GM21381 (cell line): ENCODE results near the gene EXOSC2.

Source experiments
- ATAC-seq: cut with Tn5 transposase; IDR thresholded peaks from one replicate; pipeline ENCODE4 v1.9.1; 2021; ENCODE audit warnings: mild to moderate bottlenecking, moderate library complexity; ENCODE audit not compliant: unreplicated experiment

Gene EXOSC2

DNA sequence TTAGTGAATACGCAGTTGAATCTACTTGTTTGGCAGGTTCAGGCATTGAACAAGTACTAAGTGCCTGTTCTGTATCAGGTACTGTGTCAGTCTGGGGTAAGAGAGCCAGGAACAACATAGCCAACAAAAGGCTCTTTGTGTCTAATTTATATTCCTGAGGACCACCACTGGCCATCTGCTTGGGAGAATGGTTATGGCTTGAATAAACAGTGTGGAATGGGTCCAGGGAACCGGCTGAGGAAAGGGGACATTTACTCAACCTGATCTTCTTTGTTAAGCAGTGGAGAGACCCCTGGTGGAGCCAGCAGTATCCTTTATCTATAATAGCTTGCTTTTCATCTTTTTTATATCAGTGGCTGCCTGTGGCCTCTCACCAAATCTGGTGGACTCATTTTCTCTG is 38.6 kb downstream of the EXOSC2 start:
- ATAC-seq = no peak

DNA sequence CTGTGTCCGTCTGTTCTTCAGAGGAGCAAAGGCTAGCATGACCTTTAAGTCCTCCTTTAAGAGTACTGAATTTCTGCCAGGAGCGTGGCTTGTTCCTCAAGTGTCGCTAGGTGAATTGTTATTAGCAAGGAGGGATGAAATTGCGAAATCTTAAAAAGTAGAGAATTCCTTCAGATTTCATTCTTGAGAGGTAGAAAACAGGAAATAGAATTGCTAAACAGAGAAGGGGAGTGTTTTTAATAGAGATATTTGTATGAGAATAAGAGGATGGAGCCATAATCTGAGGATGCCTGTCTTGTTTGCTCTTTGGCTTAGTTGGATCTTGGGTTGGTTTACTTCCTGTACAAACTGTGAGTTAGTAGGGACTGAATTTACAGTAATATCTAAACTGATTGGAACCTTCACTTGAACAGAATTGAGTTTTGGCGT is 39.2 kb downstream of the EXOSC2 start:
- no peak for ATAC-seq

DNA sequence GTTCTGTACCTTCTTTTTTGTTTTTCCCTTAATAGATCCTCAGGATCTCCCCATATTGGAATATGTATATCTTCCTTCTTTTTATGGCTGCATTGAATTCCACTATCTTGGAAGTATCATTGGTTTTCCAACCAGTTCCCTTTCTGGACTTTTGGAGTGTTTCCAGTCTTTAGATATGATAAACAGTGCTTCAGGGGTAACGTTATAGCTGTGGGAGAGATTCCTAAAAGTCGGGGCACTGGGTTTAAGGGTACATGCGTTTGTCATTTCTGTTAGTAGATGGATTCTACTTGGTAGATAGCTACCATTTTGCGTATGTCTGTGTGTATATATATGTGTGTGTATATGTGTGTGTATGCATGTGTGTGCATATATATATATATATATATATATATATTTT is 42.0 kb downstream of the EXOSC2 start:
- ATAC-seq = no peak

DNA sequence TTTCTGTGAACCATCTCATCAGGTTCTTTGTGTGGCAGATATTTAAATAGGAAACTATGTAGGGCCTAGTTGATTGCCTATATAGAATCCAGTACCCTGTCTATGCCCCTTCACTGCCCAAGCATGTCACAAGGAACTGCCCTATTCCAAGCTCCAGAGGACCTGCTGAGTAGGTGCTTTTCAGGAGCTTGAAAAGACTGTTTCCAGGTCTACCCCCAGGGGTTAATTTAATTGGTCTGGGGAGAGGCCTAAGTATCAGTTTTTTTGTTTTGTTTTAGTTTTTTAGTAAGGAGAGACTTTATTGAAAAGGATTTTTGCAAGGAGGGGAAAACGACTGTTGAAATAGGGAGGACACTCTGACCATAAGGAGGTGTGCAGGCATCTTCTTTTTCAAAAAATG is 43.3 kb downstream of the EXOSC2 start:
- no peak for ATAC-seq

DNA sequence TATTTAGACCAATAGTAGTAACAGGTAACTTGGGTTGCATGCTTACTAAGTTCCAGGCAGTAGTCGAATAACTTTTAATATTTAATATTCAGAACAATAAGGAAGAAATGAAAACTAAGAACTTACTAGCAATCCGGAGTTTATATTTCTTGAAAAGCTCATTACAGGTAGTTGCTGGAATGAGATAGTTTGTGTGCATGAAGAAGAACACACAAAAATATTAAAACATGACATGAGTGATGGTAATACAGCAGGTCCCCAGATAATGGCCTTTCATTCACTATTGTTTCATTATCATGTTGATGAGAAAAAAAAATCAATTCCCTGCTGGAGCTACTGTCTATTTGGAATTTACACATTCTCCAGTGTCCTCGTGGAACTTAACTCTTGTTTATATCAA is 44.7 kb downstream of the EXOSC2 start:
- no peak for ATAC-seq

DNA sequence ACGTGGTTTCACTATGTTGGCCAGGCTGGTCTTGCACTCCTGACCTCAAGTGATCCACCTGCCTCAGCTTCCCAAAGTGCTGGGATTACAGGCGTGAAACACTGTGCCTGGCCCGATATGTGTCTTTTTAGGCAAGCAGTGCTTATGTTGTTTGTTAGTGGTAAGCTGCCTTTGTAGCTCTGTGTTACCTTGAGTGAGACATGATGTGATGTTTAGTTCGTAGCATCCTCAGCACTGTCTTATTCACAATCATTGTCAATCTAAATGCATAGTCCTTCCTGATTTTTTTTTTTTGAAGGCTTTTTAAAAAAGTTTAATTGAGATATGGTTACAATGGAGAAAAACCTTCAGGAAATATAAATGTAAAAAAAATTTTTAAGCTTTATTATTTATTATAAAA is 45.5 kb downstream of the EXOSC2 start:
- ATAC-seq = no peak

DNA sequence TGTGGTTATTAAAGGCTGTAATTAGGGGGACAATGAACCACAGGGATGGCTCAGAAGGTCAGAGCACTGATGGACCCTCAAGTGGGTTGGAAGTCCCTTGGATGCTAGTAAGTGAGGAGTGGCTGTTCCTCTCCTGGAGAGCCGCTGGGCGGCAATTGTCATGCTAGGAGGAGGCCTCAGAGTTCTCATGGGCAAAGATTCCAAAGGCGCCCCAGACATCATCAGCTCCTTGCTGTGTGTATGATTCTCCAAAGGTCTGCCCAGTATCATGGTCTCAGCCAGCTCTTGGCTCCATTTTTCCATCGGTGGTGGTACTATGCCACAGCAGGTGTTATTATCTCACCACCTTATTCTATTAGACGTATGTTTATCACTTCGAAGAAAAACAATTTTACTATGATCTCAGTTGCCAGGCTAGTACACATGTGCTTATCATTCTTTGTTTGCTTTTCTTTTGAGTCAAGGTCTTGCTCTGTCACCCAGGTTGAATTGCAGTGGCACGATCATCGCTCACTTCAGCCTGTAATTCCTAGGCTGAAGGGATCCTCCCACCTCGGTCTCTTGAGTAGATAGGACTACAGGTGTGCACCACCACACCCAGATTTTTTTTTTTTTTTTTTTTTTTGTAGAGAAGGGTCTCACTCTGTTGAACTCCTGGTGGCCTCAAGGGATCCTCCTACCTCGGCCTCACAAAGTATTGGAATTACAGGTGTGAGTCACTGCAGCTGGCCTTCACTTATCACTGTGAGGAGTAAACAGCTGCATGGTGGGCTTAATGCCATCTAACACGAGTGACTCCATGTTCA is 46.8 kb downstream of the EXOSC2 start:
- ATAC-seq = no peak

DNA sequence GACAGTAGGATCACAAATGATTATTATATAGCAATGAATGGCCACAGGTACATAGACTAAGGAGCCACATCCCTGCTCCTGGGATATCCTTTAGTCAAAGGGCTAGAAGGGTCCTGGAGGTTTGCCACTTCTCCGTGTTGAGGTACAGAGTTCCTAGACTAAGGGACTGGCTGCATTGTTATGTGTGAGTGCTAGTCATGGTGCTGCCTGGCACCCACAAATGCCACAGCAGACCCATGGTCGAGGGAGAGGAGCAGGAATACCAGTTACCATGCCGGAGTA is 47.4 kb downstream of the EXOSC2 start:
- no peak for ATAC-seq

DNA sequence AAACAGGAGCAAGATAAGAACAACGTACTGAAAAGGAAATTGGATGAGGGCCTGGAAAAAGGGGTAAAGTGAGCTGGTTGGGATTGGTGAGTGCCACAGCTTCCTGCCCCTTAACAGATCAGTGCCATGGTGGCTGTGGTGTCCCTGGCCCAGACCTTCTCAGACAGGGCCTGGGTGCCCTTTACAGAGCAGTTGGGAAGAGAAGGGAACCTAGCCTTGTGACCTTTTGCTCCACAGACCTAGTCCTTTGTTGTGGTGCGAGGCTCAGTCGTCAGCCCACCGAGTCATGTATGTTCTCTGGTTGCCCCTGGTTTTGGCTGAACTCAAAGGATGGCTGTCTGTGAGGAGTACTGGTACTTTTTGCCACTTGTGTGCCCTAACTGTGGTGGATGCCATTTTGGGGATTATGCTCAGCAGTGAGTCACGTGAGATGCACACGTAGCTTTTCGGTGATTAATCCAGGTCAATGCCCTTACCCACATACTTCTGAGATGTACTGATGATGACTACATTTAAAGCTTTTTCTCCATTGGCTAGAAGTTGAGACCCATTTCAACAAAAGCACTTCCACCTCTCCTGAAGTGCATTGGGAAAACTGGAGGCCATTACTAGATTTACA is 48.4 kb downstream of the EXOSC2 start:
- ATAC-seq = no peak

DNA sequence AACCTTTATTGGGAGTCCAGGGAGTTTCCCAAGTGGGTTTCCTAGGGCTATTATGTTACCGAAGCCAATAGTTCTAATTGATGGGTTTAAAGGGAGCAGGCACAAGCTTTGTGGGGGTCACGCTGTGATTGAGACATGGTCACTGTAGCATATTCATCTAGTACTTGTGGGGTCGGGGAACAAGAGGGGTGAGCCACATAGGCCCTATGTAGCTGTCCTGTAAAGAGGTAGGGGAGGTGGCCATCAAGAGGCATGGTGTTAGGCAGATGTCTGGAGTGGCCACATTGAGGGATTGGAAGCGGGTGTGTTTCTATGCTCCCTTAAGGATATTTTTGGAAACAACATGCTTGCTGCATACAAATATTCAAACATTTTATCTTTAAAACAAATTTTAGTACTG is 50.1 kb downstream of the EXOSC2 start:
- ATAC-seq = no peak

GRCh38 chr9:130745210-130745800 is 51.7 kb downstream of the EXOSC2 start:
- no peak for ATAC-seq

DNA sequence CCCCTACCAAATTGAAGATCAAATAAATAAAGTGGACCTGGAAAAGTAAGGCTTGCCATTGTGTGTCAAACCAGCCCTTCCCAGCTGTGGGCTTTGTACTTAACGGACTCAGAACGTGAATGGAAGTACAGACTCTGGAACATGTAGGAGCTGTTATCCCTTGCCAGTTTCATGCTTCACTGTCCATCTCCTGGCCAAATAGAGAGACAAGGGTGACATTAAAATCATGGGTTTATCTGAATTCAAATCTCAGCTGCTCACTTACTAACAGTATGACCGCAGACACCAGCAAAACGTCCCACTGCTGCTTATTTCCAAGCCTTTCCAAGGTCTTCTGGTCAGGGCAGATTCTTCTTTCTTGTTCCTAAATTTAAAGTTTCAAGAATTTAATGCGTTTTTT is 52.2 kb downstream of the EXOSC2 start:
- no peak for ATAC-seq

DNA sequence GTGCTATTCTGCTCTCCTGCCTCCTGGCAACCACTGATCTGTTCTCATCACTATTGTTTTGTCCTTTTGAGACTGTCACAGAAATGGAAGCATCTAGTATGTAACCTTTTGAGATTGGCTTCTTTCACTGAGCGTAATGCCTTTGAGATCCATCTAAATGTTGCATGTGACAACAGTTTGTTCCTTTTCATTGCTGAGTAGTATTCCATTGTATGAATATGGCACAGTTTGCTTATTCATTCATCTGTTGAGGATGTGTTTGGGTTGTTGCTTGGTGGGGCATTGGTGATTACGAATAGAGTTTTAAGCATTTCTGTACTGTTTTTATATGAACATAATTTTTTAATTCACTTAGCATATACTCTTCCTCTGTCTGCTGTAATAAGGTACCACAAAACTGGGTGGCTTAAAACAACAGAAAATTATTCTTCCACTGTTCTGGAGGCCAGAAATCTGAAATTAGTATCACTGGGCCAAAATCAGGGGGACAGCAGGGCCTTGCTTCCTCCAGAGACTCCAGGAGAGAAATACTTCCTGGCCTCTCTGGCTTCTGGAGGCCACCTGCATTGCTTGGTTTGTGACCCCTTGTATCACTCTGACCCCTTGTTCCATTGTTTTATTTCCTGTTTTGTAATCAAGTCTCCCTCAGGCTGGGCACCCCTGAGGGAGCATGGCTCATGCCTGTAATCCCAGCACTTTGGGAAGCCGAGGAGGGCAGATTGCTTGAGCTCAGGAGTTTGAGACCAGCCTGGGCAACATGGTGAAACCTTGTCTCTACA is 53.0 kb downstream of the EXOSC2 start:
- no peak for ATAC-seq

GRCh38 chr9:130751631-130752355 is 58.2 kb downstream of the EXOSC2 start:
- no peak for ATAC-seq
